Dermis microvascular lymphatic vessel endothelial cell (primary cell): ENCODE measurements around the gene PAXX. TPM values are rescaled to one million over a fixed set of nuclear protein-coding genes. Genes with fewer than 3 reads are reported as not detected.

ENCODE experiments used
- total RNA-seq: library from RNA; depleted of rRNA; stranded (reverse); fragments of >200 nt; gene quantifications from 2 replicates; pipeline ENCODE4 v1.2.1, GENCODE V29; 2014

Gene PAXX
- total RNA-seq, 1 donor from 2014 or later = 8.5 TPM

Other genes starting within 250 kb of the PAXX start
- 0.13 TPM in 1 of 2 replicates, not detected in the other for gene LCN10, start 249.5 kb upstream of the PAXX start, total RNA-seq
- gene LCN6, start 243.9 kb upstream of the PAXX start, total RNA-seq = 0.13 TPM in 1 of 2 replicates, not detected in the other
- not detected in 2 replicates for gene LCN8, start 234.2 kb upstream of the PAXX start, total RNA-seq
- 0.13 TPM in 1 of 2 replicates, not detected in the other for gene LCN15, start 227.9 kb upstream of the PAXX start, total RNA-seq
- 54.1 and 58.8 TPM in 2 replicates for gene TMEM141, start 201.1 kb upstream of the PAXX start, total RNA-seq
- gene CCDC183, start 196.1 kb upstream of the PAXX start, total RNA-seq = 0.26 and 0.51 TPM in 2 replicates
- gene RABL6, start 184.5 kb upstream of the PAXX start, total RNA-seq = 51.1 and 67.6 TPM in 2 replicates
- gene AJM1, start 149.9 kb upstream of the PAXX start, total RNA-seq = 0.51 and 0.89 TPM in 2 replicates
- 207 and 242 TPM in 2 replicates for gene PHPT1, start 143.0 kb upstream of the PAXX start, total RNA-seq
- 0.64 and 1.1 TPM in 2 replicates for gene MAMDC4, start 140.1 kb upstream of the PAXX start, total RNA-seq
- 236 and 240 TPM in 2 replicates for gene EDF1, start 126.1 kb upstream of the PAXX start, total RNA-seq
- gene TRAF2, start 105.9 kb upstream of the PAXX start, total RNA-seq = 13.0 and 21.9 TPM in 2 replicates
- 130 and 218 TPM in 2 replicates for gene FBXW5, start 47.7 kb upstream of the PAXX start, total RNA-seq
- gene C8G, start 47.2 kb upstream of the PAXX start, total RNA-seq = 0.51 and 0.77 TPM in 2 replicates
- not detected in 2 replicates for gene LCN12, start 40.1 kb upstream of the PAXX start, total RNA-seq
- gene PTGDS, start 14.9 kb upstream of the PAXX start, total RNA-seq = 0.13 and 0.25 TPM in 2 replicates
- not detected in 2 replicates for gene LCNL1, start 9.4 kb upstream of the PAXX start, total RNA-seq
- not detected in 2 replicates for gene CLIC3, start 4.1 kb downstream of the PAXX start, total RNA-seq
- 4.5 and 9.9 TPM in 2 replicates for gene ABCA2, start 35.8 kb downstream of the PAXX start, total RNA-seq
- not detected in 2 replicates for gene FUT7, start 39.7 kb downstream of the PAXX start, total RNA-seq
- gene NPDC1, start 53.8 kb downstream of the PAXX start, total RNA-seq = 10.0 and 14.4 TPM in 2 replicates
- not detected in 2 replicates for gene ENTPD2, start 61.6 kb downstream of the PAXX start, total RNA-seq
- gene SAPCD2, start 78.1 kb downstream of the PAXX start, total RNA-seq = 5.1 and 10.3 TPM in 2 replicates
- gene UAP1L1, start 85.1 kb downstream of the PAXX start, total RNA-seq = 12.8 and 30.1 TPM in 2 replicates
- gene MAN1B1, start 94.6 kb downstream of the PAXX start, total RNA-seq = 42.7 and 56.8 TPM in 2 replicates
- gene DPP7, start 122.3 kb downstream of the PAXX start, total RNA-seq = 66.8 and 112 TPM in 2 replicates
- 0.13 TPM in 1 of 2 replicates, not detected in the other for gene GRIN1, start 146.7 kb downstream of the PAXX start, total RNA-seq
- gene LRRC26, start 177.6 kb downstream of the PAXX start, total RNA-seq = 0.13 TPM in 1 of 2 replicates, not detected in the other
- gene TMEM210, start 179.6 kb downstream of the PAXX start, total RNA-seq = not detected in 2 replicates
- gene ANAPC2, start 196.1 kb downstream of the PAXX start, total RNA-seq = 15.1 and 22.1 TPM in 2 replicates
- 90.5 and 93.1 TPM in 2 replicates for gene SSNA1, start 196.3 kb downstream of the PAXX start, total RNA-seq
- 3.3 and 4.4 TPM in 2 replicates for gene TPRN, start 208.3 kb downstream of the PAXX start, total RNA-seq
- 19.8 and 25.7 TPM in 2 replicates for gene TMEM203, start 213.2 kb downstream of the PAXX start, total RNA-seq
- 2.4 and 3.2 TPM in 2 replicates for gene NDOR1, start 213.3 kb downstream of the PAXX start, total RNA-seq
- gene RNF208, start 229.8 kb downstream of the PAXX start, total RNA-seq = under 0.01 and 0.13 TPM in 2 replicates
- gene CYSRT1, start 232.8 kb downstream of the PAXX start, total RNA-seq = 0.13 and 0.25 TPM in 2 replicates
- gene RNF224, start 235.1 kb downstream of the PAXX start, total RNA-seq = under 0.01 TPM in 1 of 2 replicates, not detected in the other
- not detected in 2 replicates for gene SLC34A3, start 238.5 kb downstream of the PAXX start, total RNA-seq
- gene TUBB4B, start 248.9 kb downstream of the PAXX start, total RNA-seq = 127 and 144 TPM in 2 replicates